HT-29 (cell line): ENCODE results near the gene ZNF500. TPM values are rescaled to one million over a fixed set of nuclear protein-coding genes. Genes with fewer than 3 reads are reported as not detected.

Experiments used
- DNase-seq: peaks from one replicate; pipeline ENCODE4 v3.0.0-alpha.2; 2015; ENCODE audit warnings: low spot score
- small RNA-seq: library from RNA; depleted of rRNA; stranded (forward); fragments of <200 nt; gene quantifications from one replicate; pipeline ENCODE3, GENCODE V24; 2014
- total RNA-seq: library from RNA; depleted of rRNA; stranded (reverse); fragments of >200 nt; shearing (Covaris generic); gene quantifications from 2 replicates; pipeline ENCODE4 v1.2.3, GENCODE V29; 2014; rRNA removed

The ZNF500 gene
- total RNA-seq, 1 experiment from 2014 or later, result 30.4 TPM

GRCh38 chr16:4706871-4707270, 60.1 kb downstream of the ZNF500 start:
- no peak for DNase-seq

- DNase-seq, result no peak
Observed at GRCh38 chr16:4704913-4705312, 62.0 kb downstream of the ZNF500 start.

GRCh38 chr16:4704491-4704890, 62.5 kb downstream of the ZNF500 start:
- no peak for DNase-seq

- DNase-seq, result no peak
Observed at GRCh38 chr16:4703906-4704305, 63.1 kb downstream of the ZNF500 start.

- no peak for DNase-seq
Observed at GRCh38 chr16:4702466-4702808, 64.5 kb downstream of the ZNF500 start.

- DNase-seq, result no peak
Observed at GRCh38 chr16:4701791-4702465, 65.0 kb downstream of the ZNF500 start.

- no peak for DNase-seq
Observed at GRCh38 chr16:4700997-4701743, 65.8 kb downstream of the ZNF500 start.

GRCh38 chr16:4700380-4700996, 66.5 kb downstream of the ZNF500 start:
- no peak for DNase-seq

- DNase-seq, result no peak
Observed at GRCh38 chr16:4699046-4699556, 67.9 kb downstream of the ZNF500 start.

- DNase-seq, result no peak
Observed at GRCh38 chr16:4698321-4699045, 68.5 kb downstream of the ZNF500 start.

Small RNA genes within 50 kb of the gene (small RNA-seq; reads per million reads assigned to genes)
- not detected for gene RF00017

Other genes with a start within 250 kb of the ZNF500 start
- not detected in 2 replicates for gene CDIP1, start 228.4 kb downstream of the ZNF500 start, total RNA-seq
- not detected in 2 replicates for gene C16orf96, start 210.8 kb downstream of the ZNF500 start, total RNA-seq
- gene UBALD1, start 152.3 kb downstream of the ZNF500 start, total RNA-seq, result 58.0 and 83.0 TPM in 2 replicates
- gene MGRN1, start 142.3 kb downstream of the ZNF500 start, total RNA-seq, result 27.4 and 31.3 TPM in 2 replicates
- 81.9 and 82.4 TPM in 2 replicates for gene NUDT16L1, start 73.6 kb downstream of the ZNF500 start, total RNA-seq
- 27.2 and 29.7 TPM in 2 replicates for gene ANKS3, start 32.9 kb downstream of the ZNF500 start, total RNA-seq
- gene DNAAF8, start 32.6 kb downstream of the ZNF500 start, total RNA-seq, result 2.5 and 5.8 TPM in 2 replicates
- gene SEPTIN12, start 21.2 kb upstream of the ZNF500 start, total RNA-seq, result 0.76 TPM in 1 of 2 replicates, not detected in the other
- gene SMIM22, start 28.2 kb upstream of the ZNF500 start, total RNA-seq, result 282 and 291 TPM in 2 replicates
- 66.0 and 85.8 TPM in 2 replicates for gene ROGDI, start 35.5 kb upstream of the ZNF500 start, total RNA-seq
- 46.2 and 54.7 TPM in 2 replicates for gene GLYR1, start 80.1 kb upstream of the ZNF500 start, total RNA-seq
- 34.6 and 35.1 TPM in 2 replicates for gene UBN1, start 80.3 kb upstream of the ZNF500 start, total RNA-seq
- gene PPL, start 170.0 kb upstream of the ZNF500 start, total RNA-seq, result 56.5 and 58.1 TPM in 2 replicates
- 0.08 TPM in 1 of 2 replicates, not detected in the other for gene SEC14L5, start 191.2 kb upstream of the ZNF500 start, total RNA-seq